ENCODE measurements around the gene ZIC1.

The ZIC1 gene

DNA sequence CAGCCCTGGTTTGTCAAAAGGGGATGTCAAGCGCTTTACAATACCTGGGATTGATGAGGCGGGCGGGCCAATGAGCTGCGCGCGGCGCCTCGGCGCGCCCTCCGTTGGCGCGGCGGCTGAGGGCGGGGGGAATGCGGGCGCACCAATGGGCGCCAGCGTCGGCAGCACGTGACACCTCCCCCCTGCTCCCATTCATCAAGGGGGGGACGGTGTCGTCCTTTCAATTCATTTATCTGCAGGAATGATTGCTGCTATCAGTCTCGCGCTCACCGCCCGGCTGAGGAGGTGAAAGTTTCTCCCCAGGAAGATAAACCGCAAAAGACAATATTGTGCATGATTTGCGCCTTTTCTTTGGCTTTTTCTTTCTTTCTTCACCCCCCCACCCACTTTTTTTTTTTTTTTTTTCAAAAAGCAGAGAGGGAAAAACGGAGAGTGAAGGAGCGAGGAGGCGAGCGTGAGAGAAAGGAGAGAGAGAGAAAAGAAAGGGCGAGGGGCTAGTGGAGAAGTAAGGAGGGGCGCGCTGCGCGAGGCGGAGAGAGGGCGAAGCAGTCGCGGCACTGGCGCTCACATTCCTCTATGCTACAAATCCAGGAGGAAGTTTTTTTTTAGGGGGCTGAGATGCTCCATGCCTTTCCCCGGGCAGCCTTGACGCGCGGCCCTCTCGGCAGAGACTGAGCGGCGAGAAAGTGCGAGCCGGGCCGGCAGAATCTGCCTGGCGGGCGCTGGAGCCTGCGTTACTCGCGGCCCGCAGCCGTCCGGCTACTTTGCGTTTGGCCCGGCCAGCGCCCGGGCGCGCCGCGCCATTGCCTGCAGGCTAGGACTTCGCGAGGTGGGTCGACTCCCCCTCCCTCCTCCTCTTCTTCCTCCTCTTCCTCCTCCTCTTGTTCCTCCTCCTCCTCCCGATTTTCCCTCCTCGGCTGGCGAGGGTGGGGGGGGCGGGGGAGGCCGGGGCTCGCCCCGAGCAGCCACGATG is at the start of gene ZIC1:
Gene ZIC1, plus strand, starts transcription at position 223 of the 973 bp plus-strand sequence. Its CDS starts 748 bp downstream, at position 971.
- DNase-seq = no peak

DNA sequence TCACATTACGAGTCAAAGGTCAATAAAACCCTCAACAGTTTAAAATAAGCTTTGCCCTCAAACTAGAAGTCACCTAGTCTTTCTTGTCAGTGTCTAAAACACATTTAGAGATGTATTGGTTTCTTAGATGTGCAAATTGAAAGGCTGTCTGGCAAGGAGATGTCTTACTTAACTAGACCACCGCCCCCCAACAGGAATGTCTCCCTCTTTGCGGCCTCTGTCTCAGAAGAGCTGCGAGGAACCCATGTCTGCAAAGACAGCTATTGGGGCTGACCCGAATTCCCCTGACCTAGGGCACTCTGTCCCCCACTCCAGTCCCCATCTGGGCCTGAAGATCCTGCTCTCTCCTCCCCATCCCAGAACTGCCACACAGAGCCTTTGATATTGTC is 49.1 kb upstream of the ZIC1 start:
- no peak for DNase-seq

DNA sequence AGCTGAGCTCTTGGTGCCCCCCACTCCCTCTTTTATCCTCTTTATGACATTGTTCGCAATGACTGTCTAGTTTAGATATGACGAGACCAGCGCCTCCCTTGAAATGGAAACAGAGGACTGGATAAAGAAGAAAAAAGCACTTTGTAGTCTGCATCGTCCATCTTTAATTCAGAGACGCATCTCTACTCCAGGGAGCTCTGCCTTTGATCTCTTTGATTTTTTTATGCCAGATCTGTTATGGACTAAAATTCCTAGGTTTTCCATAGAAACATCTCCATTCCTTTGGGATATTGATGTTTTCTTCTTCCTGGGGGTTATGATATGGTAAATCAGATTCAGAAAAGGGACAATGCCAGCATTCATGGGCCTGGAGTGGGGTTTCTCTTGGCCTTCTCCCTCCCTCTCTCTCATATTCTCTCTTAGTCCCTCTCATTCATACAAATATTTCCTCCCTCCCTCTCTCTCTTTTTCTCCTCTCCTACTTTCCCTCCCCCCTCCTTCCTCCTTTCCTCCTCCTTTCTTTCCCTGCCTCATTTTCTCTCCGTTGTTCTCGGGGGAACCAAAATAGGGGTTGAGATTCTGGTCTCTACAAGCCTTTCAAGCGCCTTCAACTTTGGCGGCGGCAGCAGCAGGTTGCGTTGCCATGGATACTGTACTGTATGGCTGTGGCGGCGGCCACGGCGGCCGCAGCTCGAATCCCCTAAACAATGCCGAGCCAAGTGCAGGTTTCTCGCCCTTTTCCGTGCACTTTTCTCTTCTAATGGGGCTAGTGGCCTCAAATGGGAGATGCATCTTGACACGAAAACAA is 48.3 kb upstream of the ZIC1 start:
- no peak for DNase-seq

DNA sequence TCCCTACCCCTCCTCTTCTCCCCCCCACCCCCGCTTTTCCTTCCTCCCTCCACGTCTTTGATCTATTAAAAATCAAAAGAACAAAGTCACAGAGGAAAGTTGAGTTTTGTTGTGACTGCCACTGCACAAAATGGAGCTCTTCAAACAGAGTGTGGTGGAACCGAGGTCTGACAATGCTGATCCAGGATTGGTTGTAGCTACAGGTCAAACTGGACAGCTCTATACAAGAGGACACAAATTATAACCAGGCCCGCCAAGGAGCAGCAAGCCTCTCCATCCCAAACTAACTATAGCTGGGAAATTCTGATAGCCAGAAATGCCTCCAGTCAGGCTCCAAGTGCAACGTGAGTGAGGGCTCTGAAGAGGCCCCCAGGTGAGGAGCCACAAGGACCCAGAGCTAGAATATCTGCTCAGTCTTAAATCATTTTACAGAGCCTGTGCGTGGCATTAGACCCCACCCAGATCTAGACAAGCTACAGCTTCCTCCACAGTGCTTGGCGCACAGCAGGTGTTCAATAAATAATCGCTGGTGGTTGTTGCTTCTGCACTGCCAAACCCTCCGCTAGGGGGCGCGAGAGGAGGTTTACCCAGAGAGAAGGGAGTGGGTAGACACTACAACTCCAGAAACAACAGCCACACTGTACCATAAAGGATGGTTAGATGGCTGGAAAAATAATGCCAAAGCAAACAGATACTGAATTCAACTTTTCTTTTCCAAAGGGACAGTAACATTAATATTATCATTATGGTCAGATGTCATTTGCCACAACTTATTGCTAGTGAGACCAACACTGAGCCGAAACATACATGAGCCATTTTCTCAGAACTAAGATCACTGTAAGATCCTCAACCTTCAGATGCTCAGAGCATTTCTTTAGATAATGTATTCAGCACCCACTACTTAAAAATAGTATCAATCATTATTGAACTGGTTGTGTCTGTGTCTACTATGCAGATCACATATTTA is 47.4 kb upstream of the ZIC1 start:
- DNase-seq = peak in 1 of 2 donors; percentile 3

DNA sequence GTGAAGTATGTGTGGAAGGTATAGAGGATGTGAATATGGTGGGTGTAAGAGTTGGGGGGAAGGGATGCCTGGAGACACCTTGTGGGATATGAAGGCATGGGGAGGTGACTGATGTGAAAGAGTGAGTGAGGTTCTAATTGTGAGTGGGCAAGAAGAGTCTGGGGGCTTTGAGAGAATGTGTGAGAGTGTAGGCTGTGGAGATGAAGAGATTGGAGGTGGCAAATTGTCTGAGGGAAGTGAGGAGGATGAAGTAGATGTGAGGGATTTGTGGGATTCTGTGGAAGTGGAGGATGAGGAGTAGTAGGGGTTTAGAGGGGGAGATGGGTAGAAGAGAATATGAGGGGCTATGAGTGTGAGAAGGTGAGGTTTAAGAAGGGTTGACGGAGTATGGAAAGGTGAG is 44.4 kb upstream of the ZIC1 start:
- no peak for DNase-seq

DNA sequence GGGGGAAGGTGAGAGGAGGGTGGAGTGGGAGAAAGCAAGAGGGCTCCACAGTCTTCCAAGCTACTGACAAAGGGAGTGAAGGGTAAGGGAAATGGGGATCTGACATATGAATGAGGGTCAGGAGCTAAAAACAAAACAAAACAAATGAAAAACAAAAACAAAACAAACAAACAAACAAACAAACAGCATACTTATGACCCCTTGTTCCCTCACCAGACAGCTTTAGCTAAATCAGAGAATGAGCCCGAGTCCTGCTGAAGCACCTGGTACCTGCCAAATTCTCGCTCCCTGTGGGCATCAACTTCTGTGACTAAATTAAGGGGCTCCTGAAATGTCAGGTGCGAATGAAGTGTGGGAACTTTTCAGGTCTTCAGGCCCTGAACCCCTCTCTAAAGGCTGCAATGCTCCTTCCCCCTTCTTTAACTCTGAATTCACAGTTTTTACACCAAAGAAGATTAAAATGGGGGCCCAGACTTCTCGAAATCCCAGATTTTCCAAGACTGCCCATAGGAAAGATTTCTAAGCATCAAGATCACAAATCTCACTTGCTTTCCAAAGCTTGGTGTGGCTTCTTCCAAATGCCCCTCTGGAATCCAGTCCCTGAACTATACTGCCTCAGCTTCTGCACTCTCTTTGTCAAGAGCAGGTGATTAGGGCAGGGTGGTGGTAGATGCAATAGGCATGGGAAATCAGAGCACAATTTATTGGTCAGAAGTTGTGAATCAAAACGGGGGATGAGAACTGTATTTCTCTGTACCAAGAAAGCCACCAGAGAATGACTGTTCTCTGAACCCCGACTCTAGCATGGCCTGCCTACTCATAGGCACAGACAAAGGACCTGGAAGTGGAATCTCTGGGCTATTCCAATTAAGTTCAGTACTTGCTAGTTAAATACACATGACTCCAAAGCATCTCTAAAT is 43.7 kb upstream of the ZIC1 start:
- no peak for DNase-seq

DNA sequence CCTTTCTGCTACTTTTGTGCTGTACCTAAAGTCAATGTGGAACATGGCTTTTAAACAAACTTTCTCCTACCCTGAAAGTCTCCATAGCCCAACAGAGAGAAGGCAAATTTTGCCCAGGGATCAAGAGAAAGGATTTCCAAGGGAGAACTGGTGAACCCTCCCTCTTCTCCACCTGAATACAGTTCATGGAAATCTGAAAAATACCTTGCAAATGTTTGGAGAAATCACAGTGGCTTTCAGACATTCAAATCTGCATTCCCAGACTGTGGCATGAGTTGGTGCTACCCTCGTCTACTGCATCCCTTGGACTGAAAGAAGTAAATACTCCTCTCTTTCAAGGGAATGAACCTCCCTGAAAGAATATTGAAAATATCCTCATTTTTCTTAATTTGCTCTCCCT is 41.5 kb upstream of the ZIC1 start:
- DNase-seq = no peak

DNA sequence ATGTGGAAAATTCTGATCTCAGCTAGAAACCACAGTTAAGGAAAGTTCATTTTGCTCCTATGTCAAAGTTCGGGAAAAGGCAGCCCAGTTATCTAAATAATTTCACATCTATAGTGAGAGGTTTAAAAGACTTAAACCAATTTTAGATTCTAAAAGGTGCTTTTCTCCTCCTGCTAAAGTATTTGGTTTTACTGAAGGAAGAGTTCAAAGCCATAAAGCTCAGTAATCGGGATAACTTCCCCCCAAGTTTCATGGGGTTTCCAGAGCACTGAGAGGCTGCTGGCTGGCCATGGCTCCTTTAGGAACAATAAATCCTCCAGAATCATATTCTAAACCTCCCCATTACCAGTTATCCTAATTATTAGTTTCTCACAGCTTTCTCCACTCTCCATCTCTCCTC is 41.0 kb upstream of the ZIC1 start:
- DNase-seq = no peak

DNA sequence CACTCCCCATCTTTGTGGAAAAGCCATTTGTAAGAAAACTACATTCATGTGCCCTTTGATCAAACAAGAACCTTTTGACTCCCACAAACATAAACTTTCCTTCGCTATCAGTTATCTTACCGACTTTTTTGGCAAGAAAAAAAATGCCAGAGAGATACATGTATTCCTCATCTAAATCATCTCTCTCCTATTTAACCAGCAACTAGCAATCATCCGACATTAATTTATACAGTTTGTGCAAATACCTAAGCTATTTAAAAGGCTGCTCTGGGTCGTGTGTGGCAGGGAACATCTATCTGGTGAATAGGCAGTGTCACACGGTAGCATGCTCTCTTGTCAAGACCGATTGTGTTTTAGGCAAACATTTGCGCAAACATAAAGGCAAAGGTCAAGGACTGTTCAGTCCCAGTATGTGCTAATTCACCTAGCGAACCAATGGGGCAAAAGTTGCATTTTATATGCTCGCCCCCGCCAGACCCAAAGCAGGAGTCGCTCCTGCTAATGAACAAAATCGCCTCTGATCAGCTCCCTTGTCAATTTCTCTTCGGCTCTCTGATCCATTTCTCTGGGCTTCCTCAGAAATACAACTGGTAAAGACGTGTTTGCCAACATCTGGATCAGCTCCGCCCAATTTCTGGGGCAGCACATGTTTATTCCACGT is 40.5 kb upstream of the ZIC1 start:
- DNase-seq = no peak

DNA sequence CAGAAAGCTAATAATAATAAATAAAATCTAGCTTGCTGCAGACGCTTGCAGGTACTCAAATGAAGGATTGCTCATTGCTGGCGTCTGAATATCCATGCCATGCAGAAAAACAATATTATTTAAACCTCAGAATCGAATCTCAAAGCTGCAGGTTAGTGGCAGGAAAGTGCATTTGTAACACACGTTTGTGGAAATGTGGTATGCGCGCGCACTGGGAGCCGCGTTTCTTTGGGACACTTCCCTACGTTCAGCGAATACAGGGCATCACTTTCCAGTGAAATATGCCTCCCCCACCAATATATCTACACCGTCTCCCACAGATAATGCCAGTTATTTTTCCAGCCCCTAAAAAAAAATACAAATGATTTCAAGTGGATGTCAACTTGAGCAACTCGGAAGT is 39.9 kb upstream of the ZIC1 start:
- no peak for DNase-seq

DNA sequence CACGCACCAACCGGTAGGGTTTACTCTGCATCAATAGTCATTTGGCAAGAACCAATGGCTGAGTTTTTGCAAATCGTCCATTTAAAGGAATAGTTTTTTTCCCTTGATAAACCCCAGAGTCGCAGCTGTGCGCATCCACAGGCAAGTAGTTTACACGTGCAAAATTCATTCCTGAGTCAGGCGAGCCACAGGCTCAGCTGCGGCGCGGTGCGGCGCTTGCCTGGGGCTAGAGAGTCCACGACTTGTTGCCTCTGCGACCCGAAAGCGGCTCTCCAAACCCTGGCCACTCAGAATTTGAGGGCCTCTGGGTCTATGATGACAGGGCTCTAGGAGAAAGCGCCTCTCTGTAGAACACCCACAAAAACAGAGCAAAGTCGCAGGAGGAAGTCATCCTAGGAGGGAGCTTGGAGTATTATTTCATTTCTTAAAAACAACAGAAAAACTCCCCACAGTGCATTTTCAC is 39.5 kb upstream of the ZIC1 start:
- DNase-seq = no peak

DNA sequence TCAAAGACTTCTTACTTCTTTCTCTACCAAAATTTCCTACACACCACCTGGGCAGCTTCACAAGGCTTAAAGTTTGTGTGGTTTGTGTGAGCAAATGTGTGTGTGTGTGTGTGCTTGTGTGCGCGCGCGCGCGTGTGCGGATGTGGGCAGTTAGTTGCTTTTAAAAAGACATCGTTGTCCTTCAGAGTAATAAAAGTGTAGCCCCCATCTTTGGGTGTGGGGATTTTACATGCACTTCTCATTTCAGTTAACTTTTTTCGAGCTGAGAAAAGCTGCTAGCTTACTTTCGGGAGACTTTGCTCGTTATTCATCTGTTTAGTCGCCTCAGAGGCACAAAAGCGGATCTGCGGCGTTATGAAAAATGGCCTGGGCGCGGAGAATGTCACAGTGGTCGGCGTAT is 38.8 kb upstream of the ZIC1 start:
- no peak for DNase-seq

DNA sequence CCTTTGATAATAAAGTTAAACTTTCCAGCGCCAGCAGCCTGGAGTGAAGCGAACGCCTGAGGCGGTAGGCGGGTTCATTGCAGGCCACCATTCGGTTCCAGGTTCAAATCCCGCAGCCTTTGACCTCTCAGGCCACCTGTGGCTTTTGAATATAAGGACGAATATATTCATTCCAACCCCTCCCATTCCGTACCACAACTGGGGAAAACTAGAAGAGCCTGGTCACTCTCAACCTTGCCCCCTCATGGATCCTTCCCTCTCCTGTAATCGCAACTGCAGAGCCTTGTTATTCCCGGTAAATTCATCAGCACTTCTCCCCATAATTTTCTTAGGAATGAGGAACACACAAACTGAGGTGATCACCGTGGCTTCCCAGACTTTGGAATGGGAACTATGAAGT is 38.0 kb upstream of the ZIC1 start:
- no peak for DNase-seq

DNA sequence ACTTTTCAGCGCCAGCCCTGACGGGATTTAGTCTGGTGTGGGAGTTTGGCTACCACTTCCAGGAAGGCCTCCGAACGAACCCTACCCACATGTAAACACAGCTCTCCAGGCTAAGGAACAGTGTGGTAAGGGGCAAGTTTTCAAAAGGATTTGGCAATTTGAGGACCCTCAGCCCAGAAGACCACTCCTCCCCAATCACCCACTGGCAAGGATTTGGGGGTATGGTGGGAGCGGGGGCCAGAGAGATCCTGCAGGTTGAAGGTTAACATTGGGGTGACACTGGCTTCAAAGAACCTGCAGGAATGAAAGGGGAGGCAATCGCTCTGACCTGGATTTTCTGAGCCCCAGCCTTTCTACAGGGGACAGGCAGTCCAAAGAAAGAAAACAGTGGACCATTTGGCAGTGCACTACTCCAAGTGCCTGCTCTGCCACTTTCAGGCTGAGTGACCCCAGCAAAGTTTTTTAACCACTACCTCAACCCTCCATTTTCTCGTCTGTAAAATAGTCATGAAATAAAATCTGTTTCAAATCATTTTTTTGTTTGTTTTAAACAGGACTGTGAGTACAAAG is 37.3 kb upstream of the ZIC1 start:
- no peak for DNase-seq

DNA sequence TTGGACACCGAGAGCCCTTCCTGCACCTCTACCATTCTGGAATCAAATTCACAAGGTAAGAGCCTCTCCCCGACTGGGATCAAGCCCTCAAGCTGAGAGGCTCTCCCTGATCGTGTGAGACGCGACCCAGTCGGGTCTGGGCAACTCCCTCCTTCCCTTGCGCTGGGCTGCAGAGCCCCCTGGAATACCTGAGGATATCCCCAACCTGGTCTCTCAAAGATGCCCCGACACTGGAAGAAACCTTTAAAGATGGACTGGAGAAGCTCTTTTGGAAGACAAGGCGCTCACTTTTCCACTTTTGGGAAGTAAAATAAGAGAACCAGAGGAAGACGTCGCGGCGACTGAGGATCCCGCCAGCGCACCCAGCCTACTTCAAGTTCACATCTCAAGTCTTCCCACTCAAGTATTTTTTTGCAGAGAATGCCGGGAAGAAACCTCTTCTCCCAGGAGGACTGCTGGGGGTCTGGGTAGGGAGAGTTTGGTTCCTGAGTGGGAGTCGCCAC is 36.6 kb upstream of the ZIC1 start:
- DNase-seq = no peak

DNA sequence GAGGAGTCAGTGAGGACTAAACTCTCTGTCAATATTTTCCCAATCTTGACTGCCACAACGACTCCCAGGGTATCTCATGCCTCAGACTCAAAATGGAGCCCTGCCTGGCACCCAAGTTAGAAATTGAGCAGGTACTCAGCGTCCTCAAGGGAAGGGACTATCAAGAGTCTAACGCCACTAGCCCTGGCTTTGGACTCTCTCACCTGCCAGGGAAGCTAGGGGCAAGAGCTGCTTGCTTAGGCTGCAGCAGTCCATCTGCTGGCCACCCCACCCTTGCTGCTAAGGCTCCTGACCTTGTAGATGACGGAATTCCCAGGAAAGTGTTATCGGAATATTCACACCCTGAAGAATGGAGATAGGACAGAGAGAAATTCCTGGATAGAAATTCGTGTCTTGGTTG is 35.9 kb upstream of the ZIC1 start:
- DNase-seq = no peak

DNA sequence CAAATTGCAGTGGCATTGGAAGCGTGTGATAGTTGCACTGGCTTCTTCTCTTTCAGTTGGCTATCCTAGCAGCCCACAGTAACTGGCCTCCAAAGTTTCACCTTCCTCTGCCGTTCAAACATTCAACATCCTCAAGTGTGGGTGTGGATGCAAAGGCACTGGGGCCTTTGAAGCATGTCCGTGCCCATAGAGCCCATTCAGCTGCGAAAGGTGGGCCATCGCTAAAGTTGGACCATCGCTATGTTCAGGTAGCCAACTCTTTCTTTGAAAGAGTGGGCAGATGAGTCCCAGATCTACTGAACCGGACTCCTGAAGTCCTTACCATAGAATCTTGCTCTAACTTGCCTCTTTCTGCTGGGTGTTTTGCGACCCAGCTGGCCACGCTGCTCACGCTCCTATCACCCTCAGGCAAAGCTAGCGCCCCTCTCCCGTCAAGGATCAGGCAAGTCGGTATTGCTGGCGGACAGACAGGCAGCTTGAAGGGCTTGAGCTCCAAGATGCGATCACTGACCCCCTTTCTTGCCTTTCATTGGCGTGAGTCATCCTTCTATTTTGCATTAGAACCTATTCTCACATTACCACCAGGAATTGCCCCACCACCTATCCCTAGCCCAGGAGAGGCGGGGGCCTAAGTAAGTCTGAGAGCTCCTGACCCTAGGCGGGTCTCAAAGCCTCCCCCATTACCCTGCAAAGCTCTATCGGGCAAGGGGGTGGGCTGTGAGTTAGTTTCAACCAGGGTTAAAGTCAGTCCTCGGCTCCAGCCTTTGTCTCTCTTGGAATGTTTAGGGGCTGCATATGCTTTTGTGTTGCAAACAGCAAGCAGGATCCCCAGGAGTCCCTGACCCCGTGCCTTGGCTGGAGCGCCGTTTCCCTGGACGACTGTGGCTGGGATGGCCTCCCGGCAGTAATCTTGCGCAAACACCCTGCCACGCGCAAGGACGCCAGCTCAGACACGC is 31.5 kb upstream of the ZIC1 start:
- no peak for DNase-seq

DNA sequence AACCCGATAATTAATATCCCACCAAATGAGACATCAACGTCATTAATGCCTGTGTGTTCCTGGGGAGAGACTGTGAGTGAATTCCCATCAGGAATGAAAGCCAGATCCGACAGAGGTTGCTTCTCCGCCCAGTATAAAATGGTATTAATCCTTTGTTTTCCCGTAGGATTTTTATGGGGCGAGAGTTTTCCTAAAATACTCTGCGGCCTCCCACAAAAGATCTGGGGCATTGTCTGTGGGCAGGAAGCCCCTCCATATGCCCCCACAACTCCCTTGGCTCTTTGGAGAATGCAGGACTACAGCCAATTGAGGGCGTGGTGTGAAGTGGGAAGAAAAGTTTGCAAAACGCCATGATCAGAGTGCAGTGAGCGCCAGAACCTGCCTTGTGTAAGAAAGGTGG is 29.5 kb upstream of the ZIC1 start:
- DNase-seq = no peak

DNA sequence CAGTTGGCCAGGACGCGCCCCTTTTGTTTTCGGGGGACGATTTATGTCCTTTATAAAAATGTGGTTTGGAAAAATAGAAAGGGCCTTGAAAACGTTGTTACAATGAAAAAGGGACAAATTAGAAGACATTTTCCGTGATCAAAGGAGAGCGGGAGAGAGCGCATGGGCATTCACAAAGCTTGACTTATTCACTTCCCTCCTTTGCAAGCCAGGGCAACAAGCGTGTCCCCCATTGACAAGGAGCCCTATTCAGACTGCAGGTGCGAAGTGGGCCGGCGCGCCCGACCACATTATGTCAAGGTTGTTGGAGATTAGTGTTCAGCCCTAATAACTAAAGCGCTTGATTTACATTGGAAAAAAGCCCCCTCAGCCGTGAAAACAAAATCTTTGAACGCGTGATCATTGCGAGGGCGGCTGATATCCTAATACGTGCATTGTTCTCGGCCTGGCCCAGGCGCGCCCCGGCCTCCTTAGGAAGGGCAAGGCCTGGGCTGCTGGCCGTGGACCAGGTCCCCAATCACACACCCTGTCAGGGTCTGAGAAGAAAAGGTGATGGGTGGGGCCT is 28.7 kb upstream of the ZIC1 start:
- no peak for DNase-seq
